ENCODE measurements around the gene SLC41A3. TPM values are rescaled to one million over a fixed set of nuclear protein-coding genes. Genes with fewer than 3 reads are reported as not detected.
"Not testable (repeated sequence)": the region's sequence is repeated elsewhere in the genome, so short reads cannot be mapped to it uniquely, and the experiment has no call there.

Gene SLC41A3
- total RNA-seq, 1 donor from 2014 or later, result 98.2 TPM

GRCh38 chr3:126025116-126025729 is 58.7 kb downstream of the SLC41A3 start:
- DNase-seq, result no peak

- no peak for DNase-seq
Observed at GRCh38 chr3:126024049-126024854, 59.7 kb downstream of the SLC41A3 start.

- DNase-seq, result no peak
Observed at GRCh38 chr3:126023390-126023789, 60.5 kb downstream of the SLC41A3 start.

- DNase-seq, result no peak
Observed at GRCh38 chr3:126022741-126023359, 61.1 kb downstream of the SLC41A3 start.

- no peak for DNase-seq
Observed at GRCh38 chr3:126021702-126022101, 62.2 kb downstream of the SLC41A3 start.

GRCh38 chr3:126021224-126021623 is 62.7 kb downstream of the SLC41A3 start:
- no peak for DNase-seq

- no peak for DNase-seq
Observed at GRCh38 chr3:126019683-126020082, 64.2 kb downstream of the SLC41A3 start.

GRCh38 chr3:126018995-126019394 is 64.9 kb downstream of the SLC41A3 start:
- DNase-seq, result no peak

- no peak for DNase-seq
Observed at GRCh38 chr3:126018545-126018944, 65.4 kb downstream of the SLC41A3 start.

- DNase-seq, result no peak
Observed at GRCh38 chr3:126017362-126017761, 66.6 kb downstream of the SLC41A3 start.

GRCh38 chr3:126016616-126017015 is 67.3 kb downstream of the SLC41A3 start:
- DNase-seq, result no peak

- no peak for DNase-seq
Observed at GRCh38 chr3:126015075-126015474, 68.8 kb downstream of the SLC41A3 start.

- DNase-seq, result no peak
Observed at GRCh38 chr3:126014252-126014651, 69.7 kb downstream of the SLC41A3 start.

GRCh38 chr3:126013751-126014156 is 70.2 kb downstream of the SLC41A3 start:
- no peak for DNase-seq

GRCh38 chr3:126009181-126009580 is 74.7 kb downstream of the SLC41A3 start:
- no peak for DNase-seq

- no peak for DNase-seq
Observed at GRCh38 chr3:126008219-126008618, 75.7 kb downstream of the SLC41A3 start.

- DNase-seq, result no peak
Observed at GRCh38 chr3:126005951-126006350, 78.0 kb downstream of the SLC41A3 start.

- DNase-seq, result no peak
Observed at GRCh38 chr3:126004692-126005091, 79.2 kb downstream of the SLC41A3 start.

- no peak for DNase-seq
Observed at GRCh38 chr3:126004217-126004616, 79.7 kb downstream of the SLC41A3 start.

GRCh38 chr3:126003447-126004190 is 80.3 kb downstream of the SLC41A3 start:
- DNase-seq, result no peak

- no peak for DNase-seq
Observed at GRCh38 chr3:126002189-126002588, 81.7 kb downstream of the SLC41A3 start.

- DNase-seq, result not testable (repeated sequence)
Observed at GRCh38 chr3:125996751-125997150, 87.2 kb downstream of the SLC41A3 start.

Data from dermis blood vessel endothelial cell (primary cell).